Caki2 (cell line): Measurements from ENCODE around the gene OLFM1. TPM values are rescaled to one million over a fixed set of nuclear protein-coding genes. Genes with fewer than 3 reads are reported as not detected.
"Not testable (repeated sequence)": the region's sequence is repeated elsewhere in the genome, so short reads cannot be mapped to it uniquely, and the experiment has no call there.

Experiments
- DNase-seq: peaks from one replicate; pipeline ENCODE4 v3.0.0-alpha.2; 2015; ENCODE audit warnings: low read depth
- in situ Hi-C: cut with HindIII; loops from 2 replicates; pipeline ENCODE4 v1.10.0; 2016; ENCODE audit warnings: low sequenced_read_pairs, low pct_unique_long_range_greater_than_20kb, mixed read lengths
- total RNA-seq: library from RNA; depleted of rRNA; stranded (reverse); fragments of >200 nt; shearing (Covaris generic); gene quantifications from 2 replicates; pipeline ENCODE4 v1.2.3, GENCODE V29; 2014; ENCODE audit warnings: low replicate concordance

OLFM1 gene
- total RNA-seq, 1 experiment from 2014 or later: 2.6 TPM

DNA sequence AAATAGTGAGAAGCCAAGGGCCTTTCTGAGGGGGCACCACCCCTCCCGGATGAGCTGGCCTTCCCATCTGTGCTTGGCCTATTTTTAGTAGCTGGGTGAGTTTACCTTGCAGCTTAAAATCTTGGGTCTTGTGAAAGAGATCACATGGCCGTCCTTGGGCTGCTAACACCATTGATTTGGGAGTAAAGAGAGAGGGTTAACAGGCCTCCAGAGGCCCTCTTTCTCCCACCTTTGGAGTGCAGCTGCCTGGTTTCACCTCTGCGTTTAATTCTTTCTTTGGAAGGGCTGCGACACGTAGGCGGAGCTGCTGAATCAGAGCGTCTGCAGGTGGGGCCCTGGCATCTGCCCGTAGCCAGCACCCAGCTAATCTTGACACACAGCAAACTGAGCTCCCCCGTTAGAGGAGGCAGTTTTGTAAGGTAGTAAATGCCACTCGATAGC lies 12.8 kb downstream of the OLFM1 start:
- no peak for DNase-seq
- in situ Hi-C loops: no loop called here

DNA sequence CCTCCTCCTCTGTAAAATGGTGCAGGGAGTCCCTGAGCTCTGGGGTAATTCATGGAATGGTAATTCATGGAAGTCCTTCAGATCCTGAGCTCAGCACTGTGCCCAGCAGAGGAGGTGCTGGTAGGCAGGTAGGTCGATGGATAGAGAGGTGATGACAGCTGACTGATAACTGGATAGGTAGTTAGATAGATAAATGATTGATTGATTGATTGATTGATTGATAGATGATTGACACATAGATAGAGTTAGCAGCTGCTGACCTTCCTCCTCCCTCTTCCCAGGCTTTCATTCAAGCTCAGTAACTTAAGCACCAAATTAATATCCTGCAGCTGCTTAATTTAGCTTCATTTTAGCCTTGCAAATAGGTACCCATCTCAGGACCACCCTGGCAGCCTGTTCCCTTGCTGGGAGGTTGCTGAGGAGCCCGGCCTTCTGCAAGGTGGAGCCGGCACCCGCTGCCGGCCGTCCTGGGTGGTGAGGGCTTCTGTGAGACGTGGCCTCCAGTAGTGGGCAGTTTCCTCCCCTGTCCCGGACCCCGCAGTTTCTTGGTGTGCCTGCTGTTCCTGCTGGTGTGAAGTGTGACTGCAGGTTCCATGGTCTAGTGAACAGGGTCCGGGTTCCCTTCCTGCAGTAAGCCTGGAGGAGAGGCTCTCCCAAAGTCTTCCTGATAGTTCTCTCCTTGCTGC lies 13.4 kb downstream of the OLFM1 start:
- in situ Hi-C loops: no loop called here
- DNase-seq: no peak

DNA sequence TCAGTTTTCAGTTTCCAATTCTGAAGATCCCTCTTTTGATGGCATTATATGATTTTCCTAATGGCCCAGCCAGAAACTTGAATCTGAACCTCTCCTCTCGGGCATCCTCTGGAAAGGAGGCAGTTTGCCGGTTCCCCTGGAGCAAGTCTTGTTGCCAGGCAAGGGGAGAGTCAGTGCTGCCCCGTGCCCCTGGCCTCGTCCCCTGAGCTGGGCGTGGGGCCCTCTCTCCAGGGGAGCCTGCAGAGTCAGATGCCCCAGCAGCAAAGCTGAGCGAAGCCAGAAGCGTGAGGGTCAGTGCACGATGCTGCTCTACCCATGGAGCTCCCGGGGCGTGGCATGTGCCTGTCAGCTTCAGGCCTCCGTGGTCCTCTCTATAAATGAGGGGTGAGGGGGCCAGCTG lies 14.0 kb downstream of the OLFM1 start:
- DNase-seq: no peak
- in situ Hi-C loops: no loop called here

DNA sequence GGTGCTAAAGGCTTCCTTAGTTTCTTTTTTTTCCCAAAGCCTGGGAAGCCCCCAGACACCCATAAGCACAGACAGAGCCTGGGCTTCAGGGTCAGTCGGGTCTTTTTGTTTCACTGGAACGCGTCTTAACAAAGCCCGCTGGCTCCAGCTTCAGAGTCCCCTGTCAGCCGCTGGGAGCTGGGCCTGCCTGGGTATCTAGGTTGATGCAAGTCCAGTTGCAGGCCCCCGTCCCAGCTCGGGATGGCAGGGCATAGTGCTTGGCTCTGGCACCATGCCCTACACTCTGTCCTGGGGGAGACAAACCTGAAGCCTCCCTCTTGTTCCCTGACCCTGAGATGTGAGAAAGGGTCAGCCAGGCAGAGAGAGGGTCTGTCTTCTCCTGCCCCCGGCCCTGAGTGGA lies 14.5 kb downstream of the OLFM1 start:
- no peak for DNase-seq
- in situ Hi-C loops: no loop called here

DNA sequence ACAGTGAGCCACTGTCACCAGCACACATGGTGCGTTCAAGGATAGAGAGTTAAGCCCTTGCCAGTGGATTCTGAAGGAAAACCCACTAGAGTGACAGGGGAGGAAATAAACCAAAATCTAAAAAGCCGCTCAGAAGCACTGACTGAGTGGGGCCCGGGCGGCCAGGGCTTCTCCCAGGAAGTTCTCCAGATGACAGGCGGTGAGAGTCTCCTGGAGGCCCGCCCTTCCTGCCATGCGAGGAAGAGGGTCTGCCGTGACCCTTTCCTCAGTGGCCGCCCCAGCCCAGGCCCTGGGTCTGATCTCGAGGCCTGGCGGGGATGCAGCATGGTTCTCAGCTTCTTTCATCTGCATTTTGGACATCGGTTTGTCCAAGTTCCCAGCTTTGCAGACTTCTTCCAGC lies 14.9 kb downstream of the OLFM1 start:
- DNase-seq: no peak
- in situ Hi-C loops: no loop called here

DNA sequence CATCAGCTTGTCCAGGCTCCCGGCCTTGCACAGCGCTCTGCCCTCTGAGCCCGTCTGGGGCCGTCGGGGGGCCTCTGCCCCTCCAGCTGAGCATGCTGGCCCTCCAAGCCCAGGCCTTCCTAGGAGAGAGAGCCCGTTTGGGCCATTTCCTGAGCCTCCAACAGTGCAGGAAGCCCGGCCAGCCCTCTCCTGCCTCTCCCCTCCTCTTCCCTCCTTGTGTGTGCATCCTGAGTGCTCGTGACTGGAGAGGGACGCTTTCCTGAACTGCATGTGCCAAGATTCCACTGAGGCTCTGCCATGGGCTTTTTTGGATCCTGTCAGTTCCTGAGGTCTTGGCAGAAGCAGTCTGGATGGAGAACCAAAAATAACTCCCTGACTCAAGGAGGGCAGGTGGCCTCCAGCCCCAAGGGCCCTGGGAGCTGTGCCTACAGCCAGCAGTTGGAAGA lies 15.6 kb downstream of the OLFM1 start:
- in situ Hi-C loops: no loop called here
- no peak for DNase-seq

DNA sequence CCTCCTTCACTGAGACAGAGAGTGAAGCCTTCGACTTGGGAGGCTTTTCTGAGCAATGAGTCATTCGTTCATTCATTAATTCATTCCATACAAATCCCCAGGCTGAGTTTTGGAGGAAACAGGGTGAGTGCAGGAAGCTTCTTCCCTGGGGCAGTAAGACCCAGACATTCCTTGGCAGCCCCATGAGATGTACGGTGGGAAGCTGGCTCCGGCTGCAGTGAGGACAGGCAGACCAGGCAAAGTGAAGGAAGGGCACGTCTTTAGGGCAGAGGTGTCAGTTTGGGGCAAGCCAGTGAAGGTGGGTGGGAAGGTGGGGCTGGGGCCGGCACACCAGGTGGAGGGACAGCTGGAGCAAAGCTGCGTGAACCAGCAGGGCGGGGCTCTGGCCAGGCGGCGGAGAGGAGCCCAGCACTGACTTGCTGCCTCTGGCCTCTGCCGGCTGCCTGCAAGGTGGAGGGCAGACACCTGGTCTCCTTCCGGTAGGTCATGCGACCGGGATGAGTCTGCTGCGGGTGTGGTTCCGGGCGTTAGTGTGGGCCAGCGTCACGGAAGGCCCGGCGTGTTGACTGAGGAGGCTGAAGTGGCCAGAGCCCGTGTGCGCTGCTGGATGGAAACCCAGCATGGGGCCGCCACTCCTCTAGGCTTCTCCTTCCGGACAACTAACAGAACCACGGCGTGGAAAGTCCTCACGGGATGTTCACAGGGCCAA lies 16.6 kb downstream of the OLFM1 start:
- DNase-seq: no peak
- in situ Hi-C loops: no loop called here

DNA sequence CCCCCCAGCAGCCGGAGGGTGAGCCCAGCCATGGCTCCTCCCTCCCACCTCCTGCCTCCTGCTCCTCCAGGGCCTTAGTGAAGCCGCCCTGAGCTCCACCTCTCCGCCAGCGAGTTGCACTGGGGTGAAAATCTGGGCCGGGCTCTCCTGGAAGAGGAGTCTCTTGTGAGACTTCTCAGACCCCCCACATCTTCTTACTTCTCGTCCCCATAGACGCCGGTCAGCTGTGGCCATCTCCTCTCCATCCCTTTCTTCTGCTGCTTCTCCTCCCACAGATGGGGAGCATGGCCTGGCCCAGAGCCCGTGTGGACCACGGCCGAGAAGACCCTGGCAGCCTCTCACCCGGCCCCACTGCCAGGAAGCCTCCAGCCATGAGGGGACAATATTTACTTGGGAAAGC lies 17.3 kb downstream of the OLFM1 start:
- no peak for DNase-seq
- in situ Hi-C loops: no loop called here

DNA sequence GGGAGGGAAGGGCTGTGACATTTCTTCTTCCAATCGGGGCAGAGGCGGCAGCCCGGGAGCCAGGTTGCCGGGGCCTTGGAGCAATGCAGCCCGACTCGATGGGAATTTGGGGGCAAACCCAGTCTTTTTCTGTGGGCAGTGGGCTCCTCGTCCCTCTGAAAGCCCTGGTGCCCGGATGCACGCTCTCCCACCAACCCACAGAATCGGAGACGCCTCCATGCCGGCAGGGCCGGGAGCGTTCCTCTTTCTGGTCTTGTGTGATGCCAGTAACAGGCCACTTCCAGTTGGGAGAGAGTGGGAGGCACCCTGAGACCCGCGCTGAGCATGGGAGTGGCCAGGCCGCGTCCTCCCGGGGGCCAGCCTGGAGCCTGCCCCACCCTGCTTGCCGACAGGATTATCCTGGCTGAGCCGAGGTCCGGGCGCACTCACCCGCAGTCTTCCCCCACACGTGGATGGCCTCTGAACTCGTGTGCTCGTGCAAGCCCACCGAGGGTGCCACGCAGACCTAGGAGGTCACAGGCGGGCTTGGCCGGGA lies 17.8 kb downstream of the OLFM1 start:
- in situ Hi-C loops: no loop called here
- no peak for DNase-seq

DNA sequence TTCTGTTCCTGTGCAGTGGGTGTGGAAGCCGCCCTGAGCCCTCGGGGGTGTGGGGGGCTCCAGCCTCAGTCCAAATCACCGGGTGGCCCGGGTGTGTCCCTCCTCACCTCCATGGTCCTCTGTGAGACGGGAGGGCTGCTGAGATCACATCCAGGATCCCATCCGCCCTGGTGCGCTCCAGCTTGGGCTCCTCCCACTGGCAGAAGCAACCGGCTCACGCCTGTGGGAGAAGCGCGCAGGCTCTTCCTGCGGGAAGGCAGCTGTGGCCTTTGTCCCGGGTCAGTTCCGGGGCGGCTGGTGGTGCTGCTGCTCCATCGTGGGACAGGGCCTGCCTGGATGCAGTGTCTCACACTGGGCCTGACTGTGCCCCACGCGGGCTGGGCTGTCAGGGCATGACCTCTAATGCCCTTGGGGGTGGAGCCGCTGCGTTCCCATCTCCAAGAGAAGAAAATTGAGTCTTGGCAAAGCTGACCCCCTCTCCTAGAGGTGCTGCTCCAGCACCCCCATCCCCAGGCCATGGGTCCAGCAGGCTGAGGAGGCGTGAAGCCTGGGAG lies 18.5 kb downstream of the OLFM1 start:
- no peak for DNase-seq
- in situ Hi-C loops: no loop called here

DNA sequence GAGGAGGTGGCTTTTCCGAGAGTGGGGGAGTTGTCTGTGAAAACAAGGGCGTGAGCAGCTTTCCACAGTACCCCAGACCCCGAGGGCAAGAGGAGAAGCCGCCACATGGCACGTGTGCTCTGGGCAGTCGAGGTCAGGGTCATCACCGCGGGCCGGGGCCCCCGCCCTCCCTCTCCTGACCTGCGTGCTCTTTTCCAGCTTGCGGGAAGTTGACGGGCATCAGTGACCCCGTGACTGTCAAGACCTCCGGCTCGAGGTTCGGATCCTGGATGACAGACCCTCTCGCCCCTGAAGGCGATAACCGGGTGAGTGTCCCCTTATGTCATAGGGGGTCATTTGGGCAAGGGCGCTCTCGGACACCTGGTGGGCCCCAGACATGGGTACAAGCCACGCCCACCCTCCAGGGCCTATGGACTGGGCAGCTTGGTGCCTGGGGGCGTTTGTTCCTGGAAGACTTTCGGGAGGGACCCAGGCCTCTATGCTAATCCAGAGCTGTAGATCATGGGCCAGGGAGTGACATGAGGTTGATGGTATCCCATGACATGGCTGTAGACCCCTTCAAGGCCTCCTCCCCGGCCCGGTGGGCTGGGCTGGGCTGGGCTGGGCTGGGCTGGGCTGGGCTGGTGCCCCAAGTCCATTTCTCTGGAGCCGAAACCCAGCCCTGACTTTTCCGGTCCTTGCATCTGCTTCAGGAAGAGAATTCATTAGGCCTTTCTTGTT lies 19.2 kb downstream of the OLFM1 start:
- no peak for DNase-seq
- in situ Hi-C loops: no loop called here

DNA sequence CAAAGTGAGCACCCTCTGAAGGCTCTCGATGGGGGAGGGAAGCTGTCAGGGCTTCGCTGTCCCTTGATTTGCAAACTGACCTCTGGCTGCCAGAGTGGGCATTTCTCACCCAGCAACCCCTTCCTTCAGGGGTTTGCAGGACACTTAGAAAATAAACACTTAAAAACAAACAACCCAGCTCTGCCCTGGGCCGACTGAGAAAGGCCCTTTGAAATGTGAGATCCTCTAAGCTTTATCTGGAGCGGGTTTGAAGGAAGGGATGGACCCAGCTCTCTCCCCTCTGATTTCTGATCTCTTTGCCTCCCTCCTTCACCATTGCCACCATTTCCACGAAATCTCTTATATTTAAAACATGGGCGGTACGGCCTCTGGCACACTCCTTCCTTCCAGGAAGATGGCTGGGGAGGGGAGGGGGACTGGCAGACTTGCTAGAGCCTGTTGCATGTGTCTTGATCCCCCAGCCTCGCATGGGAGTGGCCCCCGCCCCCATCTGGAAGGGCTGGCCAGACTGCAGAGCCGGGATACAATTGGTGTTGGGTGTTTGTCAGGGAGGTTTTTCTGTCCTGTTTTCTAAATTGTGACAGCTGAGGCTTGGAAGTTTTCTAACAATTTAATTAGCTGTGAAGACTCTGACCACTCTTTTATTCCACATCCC lies 20.2 kb downstream of the OLFM1 start:
- DNase-seq: no peak
- in situ Hi-C loops: no loop called here

DNA sequence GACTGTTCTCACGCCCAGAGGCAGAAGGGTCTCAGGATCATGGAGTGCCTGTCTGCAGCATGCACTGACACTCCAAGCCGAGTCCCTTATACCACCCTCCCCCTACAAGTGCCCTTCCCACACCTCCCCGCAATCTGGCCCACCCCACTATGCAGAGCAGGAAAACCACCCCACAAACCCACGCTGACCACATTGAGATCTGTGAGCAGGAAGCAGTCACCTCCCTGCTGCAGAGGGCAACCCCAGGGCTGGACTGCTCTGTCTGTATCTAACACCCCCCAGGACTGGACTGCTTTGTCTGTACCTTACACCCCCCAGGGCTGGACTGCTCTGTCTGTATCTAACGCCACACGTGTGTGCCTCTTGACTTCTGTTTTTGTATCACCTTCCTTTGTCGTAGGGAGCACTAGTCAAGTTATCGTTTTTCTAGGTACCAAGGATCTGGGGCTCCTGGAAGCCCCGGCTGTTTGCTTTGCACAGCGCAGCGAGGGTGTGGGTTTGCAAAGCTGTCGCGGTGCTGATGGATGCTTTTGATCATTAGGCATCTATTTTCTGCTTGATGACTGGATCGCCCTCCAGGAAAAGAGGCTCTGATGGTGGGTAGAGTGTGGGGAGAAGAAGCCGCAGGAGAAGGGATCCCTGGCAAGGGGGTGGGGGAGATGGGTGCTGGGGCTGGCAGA lies 21.5 kb downstream of the OLFM1 start:
- DNase-seq: no peak
- in situ Hi-C loops: no loop called here

DNA sequence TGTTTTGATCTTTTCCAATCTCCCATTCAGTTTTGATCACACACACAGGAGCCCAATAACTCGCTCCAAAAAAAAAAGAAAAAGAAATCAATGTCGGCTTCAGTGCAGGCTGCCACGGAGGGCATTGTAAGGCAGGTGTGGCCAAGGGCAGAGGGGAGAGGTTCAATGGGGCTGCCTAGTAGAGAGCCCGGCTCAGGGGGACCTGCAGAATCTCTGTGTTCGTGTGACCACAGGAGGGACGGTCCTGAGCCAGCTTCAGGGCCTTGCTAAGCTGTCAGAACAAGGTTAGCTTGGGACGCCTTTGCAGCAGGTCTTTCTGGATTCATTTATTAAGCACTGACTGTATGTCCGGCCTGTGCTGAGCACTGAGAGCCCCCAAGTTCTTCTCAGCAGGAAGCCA lies 22.2 kb downstream of the OLFM1 start:
- DNase-seq: no peak
- in situ Hi-C loops: no loop called here

DNA sequence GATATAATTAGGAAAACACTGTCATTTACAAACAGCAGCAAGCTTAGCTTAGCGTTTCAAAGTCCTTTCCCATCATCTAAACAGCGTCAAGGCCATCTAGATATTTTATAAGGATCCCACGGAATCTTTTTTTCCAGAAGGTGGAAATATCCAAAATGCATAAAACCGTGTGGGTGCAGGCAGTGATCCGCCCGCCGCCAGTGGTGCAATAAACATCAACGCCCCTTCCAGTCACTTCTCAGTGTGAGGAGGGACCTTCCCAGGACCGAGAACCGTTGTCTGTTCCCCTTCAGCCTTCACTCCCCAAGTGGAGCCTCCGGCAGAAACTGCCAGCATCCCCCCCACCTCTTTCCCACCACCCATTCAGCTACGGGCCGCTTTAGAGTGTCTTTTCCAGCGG lies 22.9 kb downstream of the OLFM1 start:
- DNase-seq: no peak
- in situ Hi-C loops: no loop called here

DNA sequence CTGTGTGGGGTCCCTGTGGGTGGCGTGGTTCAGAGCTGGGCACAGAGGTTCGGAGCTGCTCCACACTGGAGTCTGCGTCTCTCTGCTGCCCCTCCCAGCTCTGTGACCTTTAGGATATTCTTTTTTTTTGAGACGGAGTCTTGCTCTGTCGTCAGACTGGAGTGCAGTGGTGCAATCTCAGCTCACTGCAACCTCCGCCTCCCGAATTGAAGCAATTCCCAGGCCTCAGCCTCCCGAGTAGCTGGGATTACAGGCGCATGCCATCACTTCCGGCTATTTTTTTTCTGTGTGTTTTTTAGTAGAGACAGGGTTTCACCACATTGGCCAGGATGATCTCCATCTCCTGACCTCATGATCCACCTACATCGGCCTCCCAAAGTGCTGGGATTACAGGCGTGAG lies 24.1 kb downstream of the OLFM1 start:
- DNase-seq, in situ Hi-C loops: not testable (repeated sequence)

DNA sequence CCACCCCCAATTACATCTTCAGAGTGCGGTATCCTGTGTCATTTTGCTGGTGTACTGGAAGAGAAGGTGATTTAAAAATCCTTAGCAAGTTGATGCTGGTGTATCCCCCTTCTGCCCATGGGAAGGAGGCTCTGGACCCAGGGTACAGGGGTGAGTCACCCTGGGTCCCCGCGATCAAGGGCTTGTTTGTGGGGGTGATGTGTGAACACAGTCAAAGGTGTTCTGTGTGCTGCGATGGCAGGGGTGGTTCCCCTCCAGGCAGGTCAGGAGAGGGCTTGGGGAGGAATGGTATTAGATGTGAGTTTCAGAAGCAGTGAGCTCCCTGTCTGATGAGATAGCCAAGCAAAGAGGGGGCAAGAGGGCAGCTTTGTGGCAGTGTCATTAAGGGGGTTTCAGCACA lies 28.9 kb downstream of the OLFM1 start:
- in situ Hi-C loops: no loop called here
- DNase-seq: no peak

DNA sequence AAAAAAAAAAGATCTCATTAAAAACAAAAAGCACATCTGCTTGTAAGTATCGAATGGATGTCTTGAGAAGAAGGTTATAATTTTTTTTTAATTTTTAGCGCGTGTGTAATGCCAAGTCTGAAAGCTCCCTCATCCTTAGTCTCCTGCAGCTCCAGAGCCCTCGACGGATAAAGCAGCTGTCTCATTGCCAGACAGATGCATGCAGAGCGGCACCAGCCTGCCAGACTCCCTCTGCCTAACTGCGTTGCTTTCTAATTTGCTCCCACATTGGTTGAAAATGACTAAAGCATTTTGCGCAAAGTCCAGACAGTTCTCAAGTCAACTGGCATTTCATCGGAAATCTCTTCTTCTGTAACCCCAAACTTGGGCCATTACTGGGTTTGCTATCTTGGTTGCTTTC lies 29.4 kb downstream of the OLFM1 start:
- DNase-seq: no peak
- in situ Hi-C loops: no loop called here
